ENCODE data around the gene KLK15.

KLK15 gene

GRCh38 chr19:50838239-50838638, 4.9 kb upstream of the KLK15 start:
- H3K4me3 ChIP-seq (ENCODE audit: low read depth, low read length), result no peak overlapping the region
- no peak for DNase-seq (ENCODE audit: low read depth, low spot score)
- CTCF ChIA-PET, result no interaction called here
- no peak for TF ChIP-seq CTCF (IDR thresholded peaks at IDR 0.05; ENCODE audit: insufficient read depth, low read length, missing control alignments)
- POLR2A ChIA-PET, result no interaction called here

- no peak overlapping the region for H3K4me3 ChIP-seq (ENCODE audit: low read depth, low read length)
- no peak for DNase-seq (ENCODE audit: low read depth, low spot score)
- ChIA-PET POLR2A (no interaction called here), CTCF (no interaction called here)
- TF ChIP-seq CTCF (IDR thresholded peaks at IDR 0.05; ENCODE audit: insufficient read depth, low read length, missing control alignments), result no peak
Measured at GRCh38 chr19:50837300-50837699, 3.9 kb upstream of the KLK15 start.

- CTCF ChIA-PET, result no interaction called here
- DNase-seq (ENCODE audit: low read depth, low spot score), result no peak
- POLR2A ChIA-PET, result no interaction called here
- TF ChIP-seq CTCF (IDR thresholded peaks at IDR 0.05; ENCODE audit: insufficient read depth, low read length, missing control alignments), result no peak
- no peak overlapping the region for H3K4me3 ChIP-seq (ENCODE audit: low read depth, low read length)
Measured at GRCh38 chr19:50836543-50837195, 3.3 kb upstream of the KLK15 start.

- POLR2A ChIA-PET, result interaction anchor here (0.5 kb wide), 1 partner anchor 31 kb away, joined by 3 read pairs; no protein-coding TSS in a partner anchor
- CTCF ChIA-PET, result no interaction called here
- TF ChIP-seq CTCF (IDR thresholded peaks at IDR 0.05; ENCODE audit: insufficient read depth, low read length, missing control alignments), result no peak
- no peak for DNase-seq (ENCODE audit: low read depth, low spot score)
- peak overlapping the region; percentile 73 for H3K4me3 ChIP-seq (ENCODE audit: low read depth, low read length)
Measured at GRCh38 chr19:50835785-50836542, 2.6 kb upstream of the KLK15 start.

- DNase-seq (ENCODE audit: low read depth, low spot score), result no peak
- TF ChIP-seq CTCF (IDR thresholded peaks at IDR 0.05; ENCODE audit: insufficient read depth, low read length, missing control alignments), result no peak
- ChIA-PET CTCF (no interaction called here), POLR2A (interaction anchor here (0.5 kb wide), 1 partner anchor 30 kb away, joined by 3 read pairs; no protein-coding TSS in a partner anchor)
- peak overlapping the region; percentile 73 for H3K4me3 ChIP-seq (ENCODE audit: low read depth, low read length)
Measured at GRCh38 chr19:50835103-50835784, 1.9 kb upstream of the KLK15 start.

GRCh38 chr19:50833802-50834167, 411 bp upstream of the KLK15 start:
- TF ChIP-seq CTCF (IDR thresholded peaks at IDR 0.05; ENCODE audit: insufficient read depth, low read length, missing control alignments), result no peak
- CTCF ChIA-PET, result no interaction called here
- no peak overlapping the region for H3K4me3 ChIP-seq (ENCODE audit: low read depth, low read length)
- POLR2A ChIA-PET, result no interaction called here
- no peak for DNase-seq (ENCODE audit: low read depth, low spot score)
